ENCODE results near the gene SELENOP. TPM values are rescaled to one million over a fixed set of nuclear protein-coding genes. Genes with fewer than 3 reads are reported as not detected.

The SELENOP gene
- total RNA-seq, 2 donors from 2014 or later, result 161 to 213 TPM

GRCh38 chr5:42785756-42786155 lies 25.9 kb downstream of the SELENOP start:
- DNase-seq (ENCODE audit: low spot score), result no peak
- no peaks in the 10 kb centered on the region for H3K4me1 ChIP-seq
- H3K36me3 ChIP-seq, result no peaks in the 10 kb centered on the region
- H3K4me3 ChIP-seq, result no peak overlapping the region
- no peak overlapping the region for H3K27ac ChIP-seq
- H3K27me3 ChIP-seq, result no peaks in the 10 kb centered on the region
- TF ChIP-seq, protein P1, sequence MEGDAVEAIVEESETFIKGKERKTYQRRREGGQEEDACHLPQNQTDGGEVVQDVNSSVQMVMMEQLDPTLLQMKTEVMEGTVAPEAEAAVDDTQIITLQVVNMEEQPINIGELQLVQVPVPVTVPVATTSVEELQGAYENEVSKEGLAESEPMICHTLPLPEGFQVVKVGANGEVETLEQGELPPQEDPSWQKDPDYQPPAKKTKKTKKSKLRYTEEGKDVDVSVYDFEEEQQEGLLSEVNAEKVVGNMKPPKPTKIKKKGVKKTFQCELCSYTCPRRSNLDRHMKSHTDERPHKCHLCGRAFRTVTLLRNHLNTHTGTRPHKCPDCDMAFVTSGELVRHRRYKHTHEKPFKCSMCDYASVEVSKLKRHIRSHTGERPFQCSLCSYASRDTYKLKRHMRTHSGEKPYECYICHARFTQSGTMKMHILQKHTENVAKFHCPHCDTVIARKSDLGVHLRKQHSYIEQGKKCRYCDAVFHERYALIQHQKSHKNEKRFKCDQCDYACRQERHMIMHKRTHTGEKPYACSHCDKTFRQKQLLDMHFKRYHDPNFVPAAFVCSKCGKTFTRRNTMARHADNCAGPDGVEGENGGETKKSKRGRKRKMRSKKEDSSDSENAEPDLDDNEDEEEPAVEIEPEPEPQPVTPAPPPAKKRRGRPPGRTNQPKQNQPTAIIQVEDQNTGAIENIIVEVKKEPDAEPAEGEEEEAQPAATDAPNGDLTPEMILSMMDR (IDR thresholded peaks at IDR 0.05), result no peak
- H3K9me3 ChIP-seq, result peaks cover 0 to 33% of the 10 kb centered on the region in 2 donors

DNA sequence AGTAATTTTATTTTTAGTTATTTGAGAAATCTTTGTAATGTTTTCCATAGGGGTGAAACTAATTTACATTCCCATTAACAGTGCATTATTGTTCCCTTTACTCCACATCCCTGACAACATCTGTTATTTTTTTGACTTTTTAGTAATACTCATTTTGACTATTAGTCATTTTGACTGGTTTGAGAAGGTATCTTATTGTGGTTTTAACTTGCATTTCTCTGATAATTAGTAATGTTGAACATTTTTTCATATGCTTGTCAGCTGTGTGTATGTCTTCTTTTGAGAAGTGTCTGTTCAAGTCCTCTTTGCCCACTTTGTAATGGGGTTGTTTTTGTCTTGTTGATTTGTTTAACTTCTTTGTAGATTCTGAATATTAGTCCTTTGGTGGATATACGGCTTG lies 27.6 kb downstream of the SELENOP start:
- H3K27me3 ChIP-seq, result no peaks in the 10 kb centered on the region
- H3K9me3 ChIP-seq, result peaks cover 0 to 33% of the 10 kb centered on the region in 2 donors
- no peak overlapping the region for H3K4me3 ChIP-seq
- no peaks in the 10 kb centered on the region for H3K36me3 ChIP-seq
- DNase-seq (ENCODE audit: low spot score), result no peak
- TF ChIP-seq, protein P1 (IDR thresholded peaks at IDR 0.05), result no peak
- H3K4me1 ChIP-seq, result no peaks in the 10 kb centered on the region
- no peak overlapping the region for H3K27ac ChIP-seq

GRCh38 chr5:42781584-42781983 lies 30.1 kb downstream of the SELENOP start:
- Histone ChIP-seq H3K27ac (no peak overlapping the region), H3K36me3 (no peaks in the 10 kb centered on the region), H3K4me1 (no peaks in the 10 kb centered on the region), H3K27me3 (no peaks in the 10 kb centered on the region), H3K4me3 (no peak overlapping the region), H3K9me3 (peaks cover 0 to 14% of the 10 kb centered on the region in 2 donors)
- DNase-seq (ENCODE audit: low spot score), result no peak
- TF ChIP-seq, protein P1 (IDR thresholded peaks at IDR 0.05), result no peak

- Histone ChIP-seq H3K4me3 (no peak overlapping the region), H3K27ac (no peak overlapping the region), H3K4me1 (no peaks in the 10 kb centered on the region), H3K9me3 (no peaks in the 10 kb centered on the region), H3K36me3 (no peaks in the 10 kb centered on the region), H3K27me3 (no peaks in the 10 kb centered on the region)
- no peak for DNase-seq (ENCODE audit: low spot score)
- TF ChIP-seq, protein P1 (IDR thresholded peaks at IDR 0.05), result no peak
Measured at GRCh38 chr5:42779083-42779482, 32.6 kb downstream of the SELENOP start.

- H3K27ac ChIP-seq, result no peak overlapping the region
Measured at GRCh38 chr5:42772265-42772993, 39.3 kb downstream of the SELENOP start.

More at GRCh38 chr5:42772265-42772993, 39.3 kb downstream of the SELENOP start:
- no peaks in the 10 kb centered on the region for H3K36me3 ChIP-seq
- H3K9me3 ChIP-seq, result no peaks in the 10 kb centered on the region
- no peaks in the 10 kb centered on the region for H3K4me1 ChIP-seq
- no peak for DNase-seq (ENCODE audit: low spot score)
- H3K4me3 ChIP-seq, result no peak overlapping the region
- TF ChIP-seq, protein P1 (IDR thresholded peaks at IDR 0.05), result no peak
- H3K27me3 ChIP-seq, result no peaks in the 10 kb centered on the region

Data from right atrium auricular region (tissue), 2 donors.